Ovary (tissue), 9 donors: Measurements from ENCODE around the gene NDEL1. TPM values are rescaled to one million over a fixed set of nuclear protein-coding genes. Genes with fewer than 3 reads are reported as not detected.

ENCODE experiments used
- DNase-seq, 5 donors: peaks; one replicate each; pipeline ENCODE4 v3.0.0-alpha.2; 2019 to 2020
- H3K27ac ChIP-seq, 2 donors: fragments of 200-600 bp; one replicate each; pipeline versions ENCODE4 v1.5.1 to v1.8.0; 2019 to 2022
- H3K27me3 ChIP-seq: fragments of 200-600 bp; one replicate; pipeline ENCODE4 v1.8.0; 2022
- H3K36me3 ChIP-seq: fragments of 200-600 bp; sonication (generic); one replicate; pipeline ENCODE4 v1.5.1; 2019
- H3K4me1 ChIP-seq: one replicate; pipeline ENCODE4 v1.8.1; 2013; ENCODE audit warnings: mild to moderate bottlenecking, moderate library complexity; ENCODE audit not compliant: insufficient read depth
- H3K4me3 ChIP-seq: fragments of 200-600 bp; sonication (generic); one replicate; pipeline ENCODE4 v1.5.1; 2017
- H3K9me3 ChIP-seq, 2 donors: fragments of 200-600 bp in 1 of 2; sonication (generic) in 1 of 2; one replicate each; pipeline versions ENCODE4 v1.5.1 to v1.8.1; 2013 to 2019; ENCODE audit warnings: mild to moderate bottlenecking in 1 of 2, moderate library complexity in 1 of 2
- EP300 ChIP-seq: sonication (generic); formaldehyde crosslinking; IDR thresholded peaks from one replicate; pipeline ENCODE4 v1.6.1; 2017; ENCODE audit warnings: antibody characterized with exemption
- POLR2A ChIP-seq: fragments of 450-650 bp; IDR thresholded peaks from one replicate; pipeline ENCODE4 v1.6.1; 2017; ENCODE audit warnings: antibody characterized with exemption, mild to moderate bottlenecking, moderate library complexity
- WGBS, 3 donors: extraction: QIAGEN DNeasy Blood & Tissue Kit in 1 of 3; methylation state at CpG; one replicate each; pipeline versions ENCODE4 v1.1.5 to v1.1.7; 2013 to 2017; 5-methylcytosine and 5-hydroxymethylcytosine counted together
- intact Hi-C, 4 donors: fragments of 100-400 bp; cut with DNase I; formaldehyde crosslinking; loops; one replicate each; pipeline versions ENCODE4 v1.11.0 to v1.15.1; 2022 to 2023
- polyA plus RNA-seq, 2 donors: library from polyadenylated mRNA; stranded (reverse); fragments of 200-250 nt in 1 of 2; fragments of 350-450 nt in 1 of 2; fragmentation: Illumina TruSeq in 1 of 2; extraction: RNeasy Lipid Tissue Mini Kit (QIAGEN cat#74804) in 1 of 2; gene quantifications; one replicate each; pipeline ENCODE4 v1.2.3, GENCODE V29; 2013 to 2014
- total RNA-seq, 7 donors: library from RNA; depleted of rRNA in 2 of 7; stranded (reverse); fragments of >200 nt in 2 of 7; fragmentation: NEBNext Ultra II Directional in 3 of 7; extraction: Animal tissue kit (Norgen Biotek cat#: 25700) in 3 of 7; gene quantifications; one replicate each; pipeline versions ENCODE4 v1.1.0 to v1.2.4, GENCODE V29; 2016 to 2023
- TF ChIP-seq, protein P1 (sequence below), 3 donors: fragments of 450-650 bp in 2 of 3; fragments of 200-600 bp in 1 of 3; IDR thresholded peaks; one replicate each; pipeline versions ENCODE4 v1.5.1 to v1.8.0; 2016 to 2022; ENCODE audit warnings: antibody characterized with exemption in 3 of 3, mild to moderate bottlenecking in 1 of 3
- donor health status: DM: no; HTN: no; CAD: no; lungs with moderate emphysema.
- donor health status: DM: no; HTN: no; CAD: no.
- donor health status: Bipolar disorder and iron deficiency.
- donor health status: DM: yes; HTN: yes; CAD: no.
- donor health status: DM: no; HTN: no; CAD: no.
- donor health status: DM: yes; HTN: yes; CAD: no.

Gene NDEL1
- total and polyA plus RNA-seq, 9 donors = 36.7 to 86.5 (median 63.2) TPM

DNA sequence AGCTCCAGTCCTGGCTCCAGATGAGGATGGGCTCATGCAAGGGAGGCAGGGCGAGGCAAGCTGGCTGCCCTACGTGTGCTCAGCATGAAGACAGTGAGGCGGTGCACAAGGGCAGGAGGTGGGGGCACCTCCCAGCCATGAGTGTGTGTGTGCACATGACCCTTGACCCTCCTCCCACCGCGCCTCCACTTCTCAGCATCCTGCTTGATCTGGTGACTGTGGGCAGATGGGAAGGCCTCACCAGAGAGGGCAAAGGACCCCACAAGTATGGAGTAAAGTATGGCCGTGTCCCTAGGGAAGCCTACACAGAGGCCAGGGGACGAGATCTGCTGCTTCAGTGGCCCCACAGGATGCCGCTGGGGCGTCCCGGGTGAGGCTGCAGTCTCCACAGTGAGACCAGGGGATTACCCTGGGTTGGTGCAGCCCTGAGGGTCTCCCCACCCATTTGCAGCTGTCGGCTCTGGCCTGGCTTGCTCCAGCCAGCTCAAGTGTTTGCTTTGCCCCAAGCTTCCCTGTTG is 30.1 kb upstream of the NDEL1 start:
- WGBS, 3 donors = 74 to 85% (median 85%) methylated on average over 11 of the region's 11 CpGs
- Histone ChIP-seq H3K4me3 (no peak overlapping the region), H3K9me3 (no peaks in the 10 kb centered on the region), H3K27me3 (no peaks in the 10 kb centered on the region), H3K4me1 (no peaks in the 10 kb centered on the region), H3K36me3 (no peaks in the 10 kb centered on the region), H3K27ac (no peak overlapping the region)
- no peak for DNase-seq
- no peak for TF ChIP-seq EP300
- no peak for TF ChIP-seq POLR2A
- intact Hi-C loops = no loop called here

DNA sequence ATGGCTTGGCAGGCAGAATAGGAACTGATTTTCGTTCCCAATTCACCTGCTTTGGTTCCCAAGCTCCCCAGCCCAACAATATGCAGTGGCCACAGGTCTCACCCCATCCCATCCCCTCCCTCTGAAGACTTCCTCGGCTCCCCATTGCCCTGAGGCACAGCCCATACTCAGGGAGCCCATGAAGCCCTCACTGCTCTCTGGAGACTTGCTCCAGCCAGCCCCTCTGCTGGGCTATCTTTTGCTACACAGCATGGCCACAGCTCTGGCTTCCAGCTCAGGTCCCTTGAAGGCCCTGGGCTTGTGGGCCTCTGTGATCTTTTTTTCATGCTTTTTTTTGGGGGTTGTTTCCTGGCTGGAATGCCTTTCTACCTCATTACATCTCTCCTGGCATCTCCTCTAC is 29.5 kb upstream of the NDEL1 start:
- Histone ChIP-seq H3K4me1 (no peaks in the 10 kb centered on the region), H3K27ac (no peak overlapping the region), H3K27me3 (no peaks in the 10 kb centered on the region), H3K36me3 (no peaks in the 10 kb centered on the region), H3K9me3 (no peaks in the 10 kb centered on the region), H3K4me3 (no peak overlapping the region)
- 65 to 84% (median 83%) methylated on average over 2 of the region's 2 CpGs for WGBS, 3 donors
- intact Hi-C loops = no loop called here
- no peak for DNase-seq
- TF ChIP-seq EP300 (no peak), POLR2A (no peak)
- TF ChIP-seq, protein P1, sequence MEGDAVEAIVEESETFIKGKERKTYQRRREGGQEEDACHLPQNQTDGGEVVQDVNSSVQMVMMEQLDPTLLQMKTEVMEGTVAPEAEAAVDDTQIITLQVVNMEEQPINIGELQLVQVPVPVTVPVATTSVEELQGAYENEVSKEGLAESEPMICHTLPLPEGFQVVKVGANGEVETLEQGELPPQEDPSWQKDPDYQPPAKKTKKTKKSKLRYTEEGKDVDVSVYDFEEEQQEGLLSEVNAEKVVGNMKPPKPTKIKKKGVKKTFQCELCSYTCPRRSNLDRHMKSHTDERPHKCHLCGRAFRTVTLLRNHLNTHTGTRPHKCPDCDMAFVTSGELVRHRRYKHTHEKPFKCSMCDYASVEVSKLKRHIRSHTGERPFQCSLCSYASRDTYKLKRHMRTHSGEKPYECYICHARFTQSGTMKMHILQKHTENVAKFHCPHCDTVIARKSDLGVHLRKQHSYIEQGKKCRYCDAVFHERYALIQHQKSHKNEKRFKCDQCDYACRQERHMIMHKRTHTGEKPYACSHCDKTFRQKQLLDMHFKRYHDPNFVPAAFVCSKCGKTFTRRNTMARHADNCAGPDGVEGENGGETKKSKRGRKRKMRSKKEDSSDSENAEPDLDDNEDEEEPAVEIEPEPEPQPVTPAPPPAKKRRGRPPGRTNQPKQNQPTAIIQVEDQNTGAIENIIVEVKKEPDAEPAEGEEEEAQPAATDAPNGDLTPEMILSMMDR (IDR thresholded peaks at IDR 0.05) = no peak

DNA sequence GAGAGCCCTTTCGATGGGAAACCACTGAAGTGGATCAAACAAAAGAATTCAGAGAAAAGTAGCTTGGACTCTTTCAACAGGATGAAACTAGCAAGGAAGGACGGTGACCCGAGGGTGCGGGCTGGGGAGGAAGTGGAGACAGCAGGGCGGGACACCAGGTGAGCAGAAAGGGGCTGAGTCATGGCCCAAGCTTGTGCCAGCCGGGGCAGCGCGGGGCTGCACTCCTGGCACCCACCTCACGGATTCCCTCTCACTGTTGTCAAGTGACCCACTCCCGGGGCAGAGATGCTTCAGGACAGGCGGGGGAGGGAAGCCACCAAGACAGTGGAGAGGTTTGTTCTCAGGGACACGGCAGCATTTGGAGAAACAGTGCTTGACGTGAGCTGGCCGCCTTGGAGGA is 27.3 kb upstream of the NDEL1 start:
- no peaks in the 10 kb centered on the region for H3K9me3 ChIP-seq
- TF ChIP-seq EP300 (no peak), POLR2A (no peak)
- TF ChIP-seq, protein P1 (IDR thresholded peaks at IDR 0.05) = no peak
- no peaks in the 10 kb centered on the region for H3K27me3 ChIP-seq
- WGBS, 3 donors = 64 to 69% (median 65%) methylated on average over 14 of the region's 14 CpGs
- H3K36me3 ChIP-seq = no peaks in the 10 kb centered on the region
- H3K27ac ChIP-seq = no peak overlapping the region
- DNase-seq = no peak
- no peak overlapping the region for H3K4me3 ChIP-seq
- intact Hi-C loops = no loop called here
- no peaks in the 10 kb centered on the region for H3K4me1 ChIP-seq

DNA sequence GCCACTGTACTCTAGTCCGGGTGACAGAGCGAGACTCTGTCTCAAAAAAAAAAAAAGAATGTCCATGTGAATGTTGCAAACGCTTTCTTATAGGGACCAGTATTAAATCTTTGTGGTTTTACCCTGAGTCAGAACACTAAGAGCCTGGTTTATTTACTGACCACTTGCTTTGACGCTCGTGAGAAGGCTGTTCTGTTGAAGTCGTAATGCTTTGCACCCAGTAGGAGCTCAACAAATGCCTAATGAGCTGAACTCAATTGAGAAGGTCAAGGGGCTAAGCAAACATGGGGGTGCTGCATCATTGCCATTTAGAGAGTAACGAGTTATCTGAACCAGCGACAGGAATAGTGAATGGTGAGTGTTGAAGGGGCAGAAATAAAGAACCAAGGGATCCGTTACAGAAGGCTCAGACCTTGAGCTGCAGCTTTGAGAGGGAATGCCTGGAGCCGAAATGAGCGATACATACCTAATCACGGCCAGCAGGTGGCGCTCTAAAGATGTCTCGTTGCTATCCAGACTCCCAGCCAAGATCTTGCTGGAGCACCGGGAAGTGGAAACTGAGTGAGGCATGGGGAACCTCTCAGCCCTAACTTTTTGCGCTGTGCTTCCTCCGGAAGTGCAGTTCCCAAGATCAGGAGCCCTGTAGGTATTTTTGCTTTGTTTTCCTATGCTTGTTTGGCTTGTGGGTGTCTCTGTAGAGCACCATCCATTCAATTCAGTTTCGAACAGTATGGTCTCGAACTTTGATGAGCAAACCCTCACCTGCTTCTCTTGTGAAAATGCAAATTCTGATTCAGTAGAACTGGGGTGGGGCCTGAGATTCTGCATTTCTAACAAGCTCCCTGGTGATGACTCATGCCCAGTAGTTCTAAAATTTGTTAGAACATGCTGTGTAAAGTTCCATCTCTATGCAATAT is 25.5 kb upstream of the NDEL1 start:
- Histone ChIP-seq H3K27ac (no peak overlapping the region), H3K36me3 (no peaks in the 10 kb centered on the region), H3K4me3 (no peak overlapping the region), H3K27me3 (no peaks in the 10 kb centered on the region), H3K9me3 (no peaks in the 10 kb centered on the region), H3K4me1 (no peaks in the 10 kb centered on the region)
- intact Hi-C loops = loop anchor here in 3 of 4 donors (2.0 to 10.0 kb wide), 4 partner anchors 335 to 375 kb away; partner anchors contain the start of gene CCDC42 (in 1 of the 3)
- no peak for TF ChIP-seq POLR2A
- TF ChIP-seq, protein P1 (IDR thresholded peaks at IDR 0.05) = peak; percentile 71 to 80 (median 80)
- DNase-seq = peak; percentile 86 to 94 (median 92)
- 22 to 25% (median 23%) methylated on average over 19 of the region's 19 CpGs for WGBS, 3 donors

DNA sequence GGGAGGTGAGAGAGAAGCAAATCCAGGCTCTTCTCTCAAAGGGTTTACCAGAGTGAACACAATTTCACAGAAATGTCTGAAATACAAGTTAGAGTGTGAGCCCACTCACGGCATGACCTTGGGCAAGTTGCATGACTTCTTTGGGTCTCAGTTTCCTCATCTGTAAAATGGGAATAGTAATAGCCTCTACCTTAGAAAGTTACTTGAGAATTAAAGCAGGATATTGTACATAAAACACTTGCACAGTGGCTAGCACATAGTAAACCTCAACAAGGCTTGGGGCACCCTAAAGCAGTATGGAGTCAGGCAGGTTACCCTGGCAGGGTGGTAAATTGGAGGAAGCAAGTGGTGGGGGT is 24.8 kb upstream of the NDEL1 start:
- WGBS, 3 donors = 74 to 82% (median 80%) methylated on average over 1 of the region's 1 CpG
- TF ChIP-seq POLR2A = no peak
- TF ChIP-seq, protein P1 (IDR thresholded peaks at IDR 0.05) = no peak
- no peak for TF ChIP-seq EP300

More for the DNA sequence above, 24.8 kb upstream of the NDEL1 start:
- Histone ChIP-seq H3K36me3 (no peaks in the 10 kb centered on the region), H3K27ac (no peak overlapping the region), H3K4me3 (no peak overlapping the region), H3K4me1 (no peaks in the 10 kb centered on the region), H3K27me3 (no peaks in the 10 kb centered on the region), H3K9me3 (no peaks in the 10 kb centered on the region)
- no peak for DNase-seq
- intact Hi-C loops = loop anchor here in 3 of 4 donors (2.0 to 10.0 kb wide), 4 partner anchors 334 to 374 kb away; partner anchors contain the start of gene CCDC42 (in 1 of the 3)
